ENCODE results near the gene TXNDC8. TPM values are rescaled to one million over a fixed set of nuclear protein-coding genes. Genes with fewer than 3 reads are reported as not detected.

TXNDC8 gene
- total RNA-seq, 1 experiment from 2014 or later: not detected

DNA sequence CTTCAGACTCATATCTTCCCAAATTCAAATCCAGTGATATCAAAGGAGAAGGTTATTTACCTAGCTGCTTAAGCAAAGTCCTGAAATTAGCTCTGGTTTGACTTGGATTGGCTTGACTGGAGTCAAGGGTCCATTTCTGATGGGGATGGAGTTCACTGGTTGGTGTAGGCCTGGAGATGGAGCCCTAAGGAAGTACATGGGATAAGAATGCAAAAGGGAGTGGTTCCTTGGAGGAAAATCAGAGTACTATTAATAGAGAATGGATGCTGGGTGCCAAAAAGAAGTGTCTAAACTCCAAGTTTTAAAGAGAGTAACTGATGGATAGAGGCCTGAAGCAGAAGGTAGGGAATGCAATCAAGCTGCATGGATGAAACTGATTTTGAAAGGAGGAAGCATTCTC is 13.8 kb downstream of the TXNDC8 start:
- no peaks in the 10 kb centered on the region; the same call in 1 of the 2 replicates for H3K9me3 Mint-ChIP-seq
- no peak overlapping the region for H3K4me3 Mint-ChIP-seq
- no peak for ATAC-seq
- DNase-seq (ENCODE audit: low spot score): no peak
- H3K27ac Mint-ChIP-seq: no peak overlapping the region
- CTCF ChIA-PET: no interaction called here
- TF ChIP-seq, protein P1, sequence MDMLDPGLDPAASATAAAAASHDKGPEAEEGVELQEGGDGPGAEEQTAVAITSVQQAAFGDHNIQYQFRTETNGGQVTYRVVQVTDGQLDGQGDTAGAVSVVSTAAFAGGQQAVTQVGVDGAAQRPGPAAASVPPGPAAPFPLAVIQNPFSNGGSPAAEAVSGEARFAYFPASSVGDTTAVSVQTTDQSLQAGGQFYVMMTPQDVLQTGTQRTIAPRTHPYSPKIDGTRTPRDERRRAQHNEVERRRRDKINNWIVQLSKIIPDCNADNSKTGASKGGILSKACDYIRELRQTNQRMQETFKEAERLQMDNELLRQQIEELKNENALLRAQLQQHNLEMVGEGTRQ (CRISPR knock-in tag; IDR thresholded peaks at IDR 0.05): no peak
- TF ChIP-seq ZNF263 (CRISPR knock-in tag; IDR thresholded peaks at IDR 0.05; ENCODE audit: low read depth) (no peak), FOXP1 (CRISPR knock-in tag; IDR thresholded peaks at IDR 0.05; ENCODE audit: borderline replicate concordance) (no peak), EMX1 (CRISPR knock-in tag; IDR thresholded peaks at IDR 0.05) (no peak), FOXJ3 (CRISPR knock-in tag; IDR thresholded peaks at IDR 0.05; ENCODE audit: borderline replicate concordance) (no peak), ATF1 (CRISPR knock-in tag; IDR thresholded peaks at IDR 0.05) (no peak), KAT7 (CRISPR knock-in tag; IDR thresholded peaks at IDR 0.05; ENCODE audit: borderline replicate concordance) (no peak), MYBL2 (CRISPR knock-in tag; IDR thresholded peaks at IDR 0.05) (no peak), ZNF138 (CRISPR knock-in tag; conservative IDR thresholded peaks at IDR 0.05) (no peak)
- TF ChIP-seq, protein P2, sequence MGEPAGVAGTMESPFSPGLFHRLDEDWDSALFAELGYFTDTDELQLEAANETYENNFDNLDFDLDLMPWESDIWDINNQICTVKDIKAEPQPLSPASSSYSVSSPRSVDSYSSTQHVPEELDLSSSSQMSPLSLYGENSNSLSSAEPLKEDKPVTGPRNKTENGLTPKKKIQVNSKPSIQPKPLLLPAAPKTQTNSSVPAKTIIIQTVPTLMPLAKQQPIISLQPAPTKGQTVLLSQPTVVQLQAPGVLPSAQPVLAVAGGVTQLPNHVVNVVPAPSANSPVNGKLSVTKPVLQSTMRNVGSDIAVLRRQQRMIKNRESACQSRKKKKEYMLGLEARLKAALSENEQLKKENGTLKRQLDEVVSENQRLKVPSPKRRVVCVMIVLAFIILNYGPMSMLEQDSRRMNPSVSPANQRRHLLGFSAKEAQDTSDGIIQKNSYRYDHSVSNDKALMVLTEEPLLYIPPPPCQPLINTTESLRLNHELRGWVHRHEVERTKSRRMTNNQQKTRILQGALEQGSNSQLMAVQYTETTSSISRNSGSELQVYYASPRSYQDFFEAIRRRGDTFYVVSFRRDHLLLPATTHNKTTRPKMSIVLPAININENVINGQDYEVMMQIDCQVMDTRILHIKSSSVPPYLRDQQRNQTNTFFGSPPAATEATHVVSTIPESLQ (CRISPR knock-in tag; IDR thresholded peaks at IDR 0.05): no peak
- TF ChIP-seq, protein P3, sequence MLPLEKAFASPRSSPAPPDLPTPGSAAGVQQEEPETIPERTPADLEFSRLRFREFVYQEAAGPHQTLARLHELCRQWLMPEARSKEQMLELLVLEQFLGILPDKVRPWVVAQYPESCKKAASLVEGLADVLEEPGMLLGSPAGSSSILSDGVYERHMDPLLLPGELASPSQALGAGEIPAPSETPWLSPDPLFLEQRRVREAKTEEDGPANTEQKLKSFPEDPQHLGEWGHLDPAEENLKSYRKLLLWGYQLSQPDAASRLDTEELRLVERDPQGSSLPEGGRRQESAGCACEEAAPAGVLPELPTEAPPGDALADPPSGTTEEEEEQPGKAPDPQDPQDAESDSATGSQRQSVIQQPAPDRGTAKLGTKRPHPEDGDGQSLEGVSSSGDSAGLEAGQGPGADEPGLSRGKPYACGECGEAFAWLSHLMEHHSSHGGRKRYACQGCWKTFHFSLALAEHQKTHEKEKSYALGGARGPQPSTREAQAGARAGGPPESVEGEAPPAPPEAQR (CRISPR knock-in tag; IDR thresholded peaks at IDR 0.05): no peak
- TF ChIP-seq, protein P4, sequence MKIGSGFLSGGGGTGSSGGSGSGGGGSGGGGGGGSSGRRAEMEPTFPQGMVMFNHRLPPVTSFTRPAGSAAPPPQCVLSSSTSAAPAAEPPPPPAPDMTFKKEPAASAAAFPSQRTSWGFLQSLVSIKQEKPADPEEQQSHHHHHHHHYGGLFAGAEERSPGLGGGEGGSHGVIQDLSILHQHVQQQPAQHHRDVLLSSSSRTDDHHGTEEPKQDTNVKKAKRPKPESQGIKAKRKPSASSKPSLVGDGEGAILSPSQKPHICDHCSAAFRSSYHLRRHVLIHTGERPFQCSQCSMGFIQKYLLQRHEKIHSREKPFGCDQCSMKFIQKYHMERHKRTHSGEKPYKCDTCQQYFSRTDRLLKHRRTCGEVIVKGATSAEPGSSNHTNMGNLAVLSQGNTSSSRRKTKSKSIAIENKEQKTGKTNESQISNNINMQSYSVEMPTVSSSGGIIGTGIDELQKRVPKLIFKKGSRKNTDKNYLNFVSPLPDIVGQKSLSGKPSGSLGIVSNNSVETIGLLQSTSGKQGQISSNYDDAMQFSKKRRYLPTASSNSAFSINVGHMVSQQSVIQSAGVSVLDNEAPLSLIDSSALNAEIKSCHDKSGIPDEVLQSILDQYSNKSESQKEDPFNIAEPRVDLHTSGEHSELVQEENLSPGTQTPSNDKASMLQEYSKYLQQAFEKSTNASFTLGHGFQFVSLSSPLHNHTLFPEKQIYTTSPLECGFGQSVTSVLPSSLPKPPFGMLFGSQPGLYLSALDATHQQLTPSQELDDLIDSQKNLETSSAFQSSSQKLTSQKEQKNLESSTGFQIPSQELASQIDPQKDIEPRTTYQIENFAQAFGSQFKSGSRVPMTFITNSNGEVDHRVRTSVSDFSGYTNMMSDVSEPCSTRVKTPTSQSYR (CRISPR knock-in tag; IDR thresholded peaks at IDR 0.05): no peak
- H3K4me1 Mint-ChIP-seq: no peaks in the 10 kb centered on the region
- no peaks in the 10 kb centered on the region for H3K27me3 Mint-ChIP-seq (ENCODE audit: low read depth)
- POLR2A ChIA-PET: no interaction called here
- H3K36me3 Mint-ChIP-seq: no peaks in the 10 kb centered on the region

DNA sequence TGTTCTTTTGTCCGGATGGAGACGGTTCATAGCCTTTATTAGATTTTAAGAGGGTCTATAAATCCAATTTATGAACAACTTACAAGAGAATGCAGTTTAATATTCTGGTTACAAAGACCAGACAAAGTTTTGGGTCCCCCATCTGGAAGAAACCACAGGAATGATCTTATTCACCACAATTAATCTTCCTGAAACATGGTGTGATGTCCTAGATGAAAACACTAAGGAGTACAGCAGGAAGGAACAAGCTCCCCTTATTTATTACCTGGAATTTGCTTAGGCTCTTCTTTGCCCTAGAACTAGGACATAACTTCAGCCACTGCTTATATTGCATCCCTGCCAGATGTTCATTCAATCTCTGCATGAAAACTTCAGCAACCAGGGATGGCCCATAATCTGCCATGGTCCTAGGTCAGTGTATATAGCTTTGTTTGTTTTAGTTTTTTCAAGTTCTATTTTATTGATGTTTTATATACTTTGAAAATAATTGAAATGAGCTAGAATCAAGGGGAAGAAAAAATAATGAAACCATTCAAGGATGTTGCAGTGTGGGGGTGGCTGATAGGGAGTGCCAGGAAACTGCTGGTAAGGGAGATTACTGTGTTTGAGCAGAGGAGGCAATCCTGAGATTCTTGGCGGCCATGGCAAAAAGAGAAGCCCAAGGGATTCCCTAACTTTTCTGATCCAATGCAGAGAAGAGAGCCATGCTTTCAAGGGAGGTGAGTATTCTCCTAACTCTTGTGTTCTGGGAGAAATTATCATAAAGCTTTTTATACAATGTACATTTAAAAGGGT is 16.8 kb downstream of the TXNDC8 start:
- no peaks in the 10 kb centered on the region; the same call in 1 of the 2 replicates for H3K9me3 Mint-ChIP-seq
- ATAC-seq: no peak
- CTCF ChIA-PET: interaction anchor here (0.6 kb wide), 1 partner anchor 418 kb away, joined by 4 read pairs; no protein-coding TSS in a partner anchor
- DNase-seq (ENCODE audit: low spot score): no peak
- H3K36me3 Mint-ChIP-seq: no peaks in the 10 kb centered on the region
- TF ChIP-seq CREM (CRISPR knock-in tag; IDR thresholded peaks at IDR 0.05): no peak
- TF ChIP-seq, protein P5, sequence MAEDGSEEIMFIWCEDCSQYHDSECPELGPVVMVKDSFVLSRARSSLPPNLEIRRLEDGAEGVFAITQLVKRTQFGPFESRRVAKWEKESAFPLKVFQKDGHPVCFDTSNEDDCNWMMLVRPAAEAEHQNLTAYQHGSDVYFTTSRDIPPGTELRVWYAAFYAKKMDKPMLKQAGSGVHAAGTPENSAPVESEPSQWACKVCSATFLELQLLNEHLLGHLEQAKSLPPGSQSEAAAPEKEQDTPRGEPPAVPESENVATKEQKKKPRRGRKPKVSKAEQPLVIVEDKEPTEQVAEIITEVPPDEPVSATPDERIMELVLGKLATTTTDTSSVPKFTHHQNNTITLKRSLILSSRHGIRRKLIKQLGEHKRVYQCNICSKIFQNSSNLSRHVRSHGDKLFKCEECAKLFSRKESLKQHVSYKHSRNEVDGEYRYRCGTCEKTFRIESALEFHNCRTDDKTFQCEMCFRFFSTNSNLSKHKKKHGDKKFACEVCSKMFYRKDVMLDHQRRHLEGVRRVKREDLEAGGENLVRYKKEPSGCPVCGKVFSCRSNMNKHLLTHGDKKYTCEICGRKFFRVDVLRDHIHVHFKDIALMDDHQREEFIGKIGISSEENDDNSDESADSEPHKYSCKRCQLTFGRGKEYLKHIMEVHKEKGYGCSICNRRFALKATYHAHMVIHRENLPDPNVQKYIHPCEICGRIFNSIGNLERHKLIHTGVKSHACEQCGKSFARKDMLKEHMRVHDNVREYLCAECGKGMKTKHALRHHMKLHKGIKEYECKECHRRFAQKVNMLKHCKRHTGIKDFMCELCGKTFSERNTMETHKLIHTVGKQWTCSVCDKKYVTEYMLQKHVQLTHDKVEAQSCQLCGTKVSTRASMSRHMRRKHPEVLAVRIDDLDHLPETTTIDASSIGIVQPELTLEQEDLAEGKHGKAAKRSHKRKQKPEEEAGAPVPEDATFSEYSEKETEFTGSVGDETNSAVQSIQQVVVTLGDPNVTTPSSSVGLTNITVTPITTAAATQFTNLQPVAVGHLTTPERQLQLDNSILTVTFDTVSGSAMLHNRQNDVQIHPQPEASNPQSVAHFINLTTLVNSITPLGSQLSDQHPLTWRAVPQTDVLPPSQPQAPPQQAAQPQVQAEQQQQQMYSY (CRISPR knock-in tag; IDR thresholded peaks at IDR 0.05): no peak
- TF ChIP-seq CBFB (CRISPR knock-in tag; IDR thresholded peaks at IDR 0.05; ENCODE audit: low read depth): no peak
- POLR2A ChIA-PET: no interaction called here
- no peak overlapping the region for H3K4me3 Mint-ChIP-seq
- H3K27me3 Mint-ChIP-seq (ENCODE audit: low read depth): no peaks in the 10 kb centered on the region
- H3K4me1 Mint-ChIP-seq: peaks cover 8% of the 10 kb centered on the region
- H3K27ac Mint-ChIP-seq: no peak overlapping the region
